KMS-11 (cell line): Measurements from ENCODE around the gene CMTM6.
"Not testable (repeated sequence)": the region's sequence is repeated elsewhere in the genome, so short reads cannot be mapped to it uniquely, and the experiment has no call there.

Source experiments
- H2AFZ ChIP-seq: fragments of 200-600 bp; sonication (generic); 2 replicates; pipeline ENCODE4 v1.6.1; 2016; ENCODE audit warnings: antibody characterized with exemption, mixed run types, low read depth
- H3K27ac ChIP-seq: fragments of 200-600 bp; sonication (generic); 2 replicates; pipeline ENCODE4 v1.6.1; 2016; ENCODE audit warnings: mild to moderate bottlenecking, mixed run types
- H3K27me3 ChIP-seq: fragments of 200-600 bp; sonication (generic); 2 replicates; pipeline ENCODE4 v1.6.1; 2017; ENCODE audit warnings: mild to moderate bottlenecking, low read depth, mixed run types, moderate library complexity; ENCODE audit not compliant: insufficient read depth
- H3K36me3 ChIP-seq: fragments of 200-600 bp; sonication (generic); 2 replicates; pipeline ENCODE4 v1.6.1; 2017; ENCODE audit warnings: mild to moderate bottlenecking, mixed run types; ENCODE audit not compliant: insufficient read depth
- H3K4me1 ChIP-seq: fragments of 200-600 bp; sonication (generic); 2 replicates; pipeline ENCODE4 v1.6.1; 2016; ENCODE audit warnings: mild to moderate bottlenecking, low read depth, mixed run types; ENCODE audit not compliant: poor library complexity, severe bottlenecking
- H3K4me2 ChIP-seq: fragments of 200-600 bp; sonication (generic); 2 replicates; pipeline ENCODE4 v1.7.0; 2016; ENCODE audit warnings: mild to moderate bottlenecking, mixed run types
- H3K4me3 ChIP-seq: fragments of 200-600 bp; sonication (generic); IDR thresholded peaks from 2 replicates; pipeline ENCODE4 v1.6.1; 2017; ENCODE audit warnings: low read depth, low read length, mixed read lengths; ENCODE audit not compliant: insufficient read depth
- H3K79me2 ChIP-seq: fragments of 200-600 bp; sonication (generic); 2 replicates; pipeline ENCODE4 v1.6.1; 2016; ENCODE audit warnings: low read depth, mixed run types; ENCODE audit not compliant: insufficient read depth
- H3K9ac ChIP-seq: fragments of 200-600 bp; sonication (generic); 2 replicates; pipeline ENCODE4 v1.6.1; 2016; ENCODE audit warnings: mild to moderate bottlenecking, mixed run types
- H4K20me1 ChIP-seq: fragments of 200-600 bp; sonication (generic); 2 replicates; pipeline ENCODE4 v1.6.1; 2016; ENCODE audit warnings: mild to moderate bottlenecking, mixed run types; ENCODE audit not compliant: insufficient read depth
- TF ChIP-seq, protein P1 (sequence below): fragments of 200-600 bp; sonication (generic); conservative IDR thresholded peaks from 2 replicates; pipeline ENCODE4 v1.6.1; 2017; ENCODE audit warnings: low read depth, mild to moderate bottlenecking, antibody characterized with exemption, low read length, moderate library complexity, mixed read lengths

CMTM6 gene

DNA sequence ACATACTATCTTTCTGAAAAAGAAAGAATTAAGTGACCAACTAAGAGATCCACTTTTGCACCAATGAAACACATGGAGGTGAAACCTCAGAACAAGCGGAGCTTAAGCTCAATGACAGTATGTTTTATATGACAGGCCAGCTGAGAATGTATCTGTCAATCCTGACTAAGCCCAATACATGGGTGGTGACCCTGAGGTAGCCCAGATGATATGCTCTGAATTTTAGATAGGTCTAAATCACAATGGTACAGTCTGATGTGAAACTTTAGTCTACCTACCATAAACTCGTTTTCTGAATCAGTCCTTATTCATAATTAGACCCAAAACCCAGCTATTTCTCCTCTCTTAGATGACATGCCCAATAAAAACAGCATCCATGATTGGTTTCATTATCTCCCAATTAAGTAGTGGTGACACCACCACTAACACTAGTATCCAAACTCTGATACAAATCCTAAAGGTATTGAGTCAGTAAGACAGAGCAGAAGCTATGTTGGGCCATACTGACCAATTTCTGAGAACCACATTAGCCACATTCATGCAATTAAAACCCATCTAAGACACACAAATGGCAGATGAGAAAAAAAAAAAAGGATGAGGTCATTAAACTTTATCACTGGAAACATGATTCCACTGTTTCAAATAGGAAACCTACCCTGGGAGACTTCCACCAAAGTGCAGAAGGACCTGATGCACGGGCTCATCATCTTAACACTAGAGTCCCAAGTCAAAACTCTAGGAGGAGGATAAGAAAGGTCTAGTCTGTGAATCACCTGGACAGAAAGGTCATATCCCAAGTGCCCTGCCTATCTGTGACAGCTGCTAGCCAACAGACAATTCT lies 20.6 kb downstream of the CMTM6 start:
- no peak overlapping the region for H3K4me3 ChIP-seq
- no peak overlapping the region for H2AFZ ChIP-seq
- no peaks in the 10 kb centered on the region for H3K4me1 ChIP-seq
- H3K9ac ChIP-seq, result no peak overlapping the region
- no peaks in the 10 kb centered on the region for H3K36me3 ChIP-seq
- H4K20me1 ChIP-seq, result no peaks in the 10 kb centered on the region
- H3K79me2 ChIP-seq, result no peaks in the 10 kb centered on the region
- H3K27me3 ChIP-seq, result no peaks in the 10 kb centered on the region
- H3K4me2 ChIP-seq, result no peak overlapping the region
- H3K27ac ChIP-seq, result no peak overlapping the region
- TF ChIP-seq, protein P1, sequence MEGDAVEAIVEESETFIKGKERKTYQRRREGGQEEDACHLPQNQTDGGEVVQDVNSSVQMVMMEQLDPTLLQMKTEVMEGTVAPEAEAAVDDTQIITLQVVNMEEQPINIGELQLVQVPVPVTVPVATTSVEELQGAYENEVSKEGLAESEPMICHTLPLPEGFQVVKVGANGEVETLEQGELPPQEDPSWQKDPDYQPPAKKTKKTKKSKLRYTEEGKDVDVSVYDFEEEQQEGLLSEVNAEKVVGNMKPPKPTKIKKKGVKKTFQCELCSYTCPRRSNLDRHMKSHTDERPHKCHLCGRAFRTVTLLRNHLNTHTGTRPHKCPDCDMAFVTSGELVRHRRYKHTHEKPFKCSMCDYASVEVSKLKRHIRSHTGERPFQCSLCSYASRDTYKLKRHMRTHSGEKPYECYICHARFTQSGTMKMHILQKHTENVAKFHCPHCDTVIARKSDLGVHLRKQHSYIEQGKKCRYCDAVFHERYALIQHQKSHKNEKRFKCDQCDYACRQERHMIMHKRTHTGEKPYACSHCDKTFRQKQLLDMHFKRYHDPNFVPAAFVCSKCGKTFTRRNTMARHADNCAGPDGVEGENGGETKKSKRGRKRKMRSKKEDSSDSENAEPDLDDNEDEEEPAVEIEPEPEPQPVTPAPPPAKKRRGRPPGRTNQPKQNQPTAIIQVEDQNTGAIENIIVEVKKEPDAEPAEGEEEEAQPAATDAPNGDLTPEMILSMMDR, result no peak

DNA sequence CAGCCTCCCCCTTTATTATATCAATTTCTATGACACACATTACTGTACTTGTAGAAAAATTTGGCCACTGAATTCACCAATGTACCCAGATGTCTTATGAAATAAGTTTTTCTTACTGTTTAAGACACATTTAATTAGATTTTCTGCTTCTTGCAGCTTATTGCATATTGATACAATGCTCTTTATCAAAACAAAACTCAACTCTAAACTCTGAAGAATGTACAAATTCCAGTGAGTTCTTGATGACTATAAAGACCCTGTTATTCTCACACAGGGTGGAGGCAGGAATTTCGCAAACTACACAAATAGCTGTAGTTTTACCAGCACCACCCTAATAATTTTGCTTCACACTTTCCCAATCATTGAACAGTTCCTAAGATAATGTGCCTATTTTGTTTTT lies 22.0 kb downstream of the CMTM6 start:
- H3K4me3 ChIP-seq, result no peak overlapping the region
- no peaks in the 10 kb centered on the region for H3K36me3 ChIP-seq
- no peaks in the 10 kb centered on the region for H3K4me1 ChIP-seq
- H3K27ac ChIP-seq, result no peak overlapping the region
- no peaks in the 10 kb centered on the region for H3K27me3 ChIP-seq
- no peak overlapping the region for H3K4me2 ChIP-seq
- H3K9ac ChIP-seq, result no peak overlapping the region
- TF ChIP-seq, protein P1, result no peak
- no peaks in the 10 kb centered on the region for H4K20me1 ChIP-seq
- H3K79me2 ChIP-seq, result no peaks in the 10 kb centered on the region
- no peak overlapping the region for H2AFZ ChIP-seq

DNA sequence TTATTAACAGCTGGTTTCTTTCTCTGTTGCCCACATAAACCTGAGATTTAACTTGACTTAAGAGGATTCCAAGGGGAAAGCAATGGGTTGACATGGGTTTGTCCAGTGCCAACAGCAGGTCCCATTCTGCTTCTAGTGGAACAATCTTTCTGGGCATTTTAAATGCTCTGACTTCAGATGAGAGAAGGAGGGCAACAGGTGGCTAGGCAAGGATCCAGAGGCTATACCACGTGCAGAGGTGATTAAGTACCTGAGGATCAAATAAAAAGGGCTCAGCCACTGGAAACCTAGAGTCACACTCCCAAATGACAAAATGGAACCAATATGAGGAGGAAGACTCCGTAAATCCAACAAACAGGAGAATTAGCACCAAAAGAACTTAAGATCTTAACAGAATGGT lies 28.5 kb downstream of the CMTM6 start:
- TF ChIP-seq, protein P1, result no peak

DNA sequence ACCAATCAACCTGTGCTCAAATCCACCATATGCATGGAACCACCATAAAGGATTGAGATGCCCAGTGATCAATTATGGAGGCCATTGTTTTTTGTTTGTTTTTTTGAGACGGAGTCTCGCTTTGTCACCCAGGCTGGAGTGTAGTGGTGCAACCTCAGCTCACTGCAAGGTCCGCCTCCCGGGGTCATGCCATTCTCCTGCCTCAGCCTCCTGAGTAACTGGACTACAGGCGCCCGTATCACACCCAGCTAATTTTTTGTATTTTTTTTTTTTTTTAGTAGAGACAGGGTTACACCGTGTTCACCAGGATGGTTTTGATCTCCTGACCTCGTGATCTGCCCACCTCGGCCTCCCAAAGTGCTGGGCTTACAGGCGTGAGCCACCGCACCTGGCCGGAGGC lies 30.5 kb downstream of the CMTM6 start:
- H3K4me1 ChIP-seq, result peaks cover 16% of the 10 kb centered on the region
- H3K79me2 ChIP-seq, H3K4me3 ChIP-seq, H3K36me3 ChIP-seq, H3K27me3 ChIP-seq, H2AFZ ChIP-seq, H3K27ac ChIP-seq, H3K4me2 ChIP-seq, H4K20me1 ChIP-seq, H3K9ac ChIP-seq: not testable (repeated sequence)

More for the DNA sequence above, 28.5 kb downstream of the CMTM6 start:
- no peak overlapping the region for H3K9ac ChIP-seq
- no peaks in the 10 kb centered on the region for H3K27me3 ChIP-seq
- no peak overlapping the region for H3K4me3 ChIP-seq
- no peaks in the 10 kb centered on the region for H3K36me3 ChIP-seq
- no peak overlapping the region for H3K27ac ChIP-seq
- H4K20me1 ChIP-seq, result no peaks in the 10 kb centered on the region
- H3K4me1 ChIP-seq, result peaks cover 9% of the 10 kb centered on the region
- H3K4me2 ChIP-seq, result no peak overlapping the region
- H3K79me2 ChIP-seq, result no peaks in the 10 kb centered on the region
- H2AFZ ChIP-seq, result no peak overlapping the region

DNA sequence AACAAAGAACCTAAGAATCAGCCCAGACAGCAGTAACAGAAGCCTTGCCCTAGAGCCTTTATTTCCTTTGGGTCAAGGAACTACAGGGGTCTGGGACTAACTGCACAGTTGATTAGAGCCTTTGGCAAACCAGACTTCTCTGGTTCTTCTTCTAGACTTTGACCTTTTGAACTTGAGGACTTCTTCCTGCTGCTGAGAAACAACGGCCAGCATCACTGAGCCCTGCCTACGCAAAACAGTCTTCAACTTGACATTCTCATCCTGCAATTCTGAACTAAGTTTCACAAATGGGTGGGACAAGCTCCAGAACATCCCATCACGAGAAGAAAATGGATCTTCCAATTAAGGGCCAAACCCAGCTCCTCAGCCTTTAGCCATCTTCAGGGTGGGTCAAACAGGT lies 31.4 kb downstream of the CMTM6 start:
- Histone ChIP-seq H3K27me3 (no peaks in the 10 kb centered on the region), H3K79me2 (no peaks in the 10 kb centered on the region), H4K20me1 (no peaks in the 10 kb centered on the region), H3K36me3 (no peaks in the 10 kb centered on the region), H2AFZ (no peak overlapping the region), H3K9ac (no peak overlapping the region), H3K4me3 (no peak overlapping the region), H3K4me1 (peaks cover 16% of the 10 kb centered on the region), H3K27ac (no peak overlapping the region), H3K4me2 (no peak overlapping the region)
- TF ChIP-seq, protein P1, result no peak
